HL-60 (cell line): ENCODE data around the gene TNPO1.

ENCODE experiments used
- DNase-seq, 2 experiments: peaks; one replicate each; pipeline ENCODE4 v3.0.0-alpha.2; 2010 to 2020; ENCODE audit warnings: low read depth in 1 of 2, low spot score in 1 of 2
- H3K27ac ChIP-seq: fragments of 250-450 bp; sonication (Bioruptor Pico); replicated peaks from 2 replicates; pipeline ENCODE4 v1.5.1; 2020; ENCODE audit warnings: mild to moderate bottlenecking, moderate library complexity
- H3K27me3 ChIP-seq: fragments of 250-450 bp; sonication (Bioruptor Pico); 2 replicates; pipeline ENCODE4 v1.5.1; 2021; ENCODE audit warnings: mild to moderate bottlenecking, moderate library complexity; ENCODE audit not compliant: insufficient read depth, poor library complexity, severe bottlenecking
- H3K4me3 ChIP-seq: replicated peaks from 2 replicates; pipeline ENCODE4 v1.5.1; 2011; ENCODE audit warnings: mild to moderate bottlenecking, control low read depth, low read length; ENCODE audit not compliant: insufficient read depth
- CTCF ChIP-seq: IDR thresholded peaks from one replicate; pipeline ENCODE4 v1.5.1; 2011; ENCODE audit warnings: low read length, control low read depth, inconsistent platforms; ENCODE audit not compliant: insufficient read depth
- GABPA ChIP-seq: IDR thresholded peaks from 2 replicates; pipeline ENCODE4 v1.6.1; 2012; ENCODE audit warnings: low read depth
- POLR2AphosphoS5 ChIP-seq: IDR thresholded peaks from 2 replicates; pipeline ENCODE4 v1.6.1; 2012; ENCODE audit warnings: low read depth
- REST ChIP-seq: IDR thresholded peaks from 2 replicates; pipeline ENCODE4 v1.6.1; 2012; ENCODE audit warnings: low read depth; ENCODE audit not compliant: insufficient replicate concordance
- SPI1 ChIP-seq: IDR thresholded peaks from 2 replicates; pipeline ENCODE4 v1.6.1; 2012; ENCODE audit warnings: low read depth, mild to moderate bottlenecking, borderline replicate concordance
- long read RNA-seq: library from polyadenylated mRNA; unstranded; transcript quantifications from one replicate; pipeline ENCODE4 v2.0.0, GENCODE V29; 2020

TNPO1 gene
- long read RNA-seq, full-length matches to known transcripts: 198 of 306 reads
- long read RNA-seq, partial matches to known transcripts: 69 of 306 reads
- long read RNA-seq, other reads (novel, unspliced or antisense): 39 of 306 reads

GRCh38 chr5:72816284-72817075 is at the start of gene TNPO1:
Gene TNPO1, plus strand, starts transcription at chr5:72816661. Its CDS starts 77 bp downstream, at chr5:72816738.
- no peak for TF ChIP-seq SPI1
- no peak for TF ChIP-seq GABPA
- TF ChIP-seq POLR2AphosphoS5: no peak
- no peak for TF ChIP-seq CTCF
- no peak for TF ChIP-seq REST
- peak; percentile 15 to 56 for DNase-seq
- Histone ChIP-seq H3K4me3 (peak within 1 kb of the TSS; percentile 65), H3K27ac (peak within 1 kb of the TSS; percentile 83), H3K27me3 (no peaks in the 10 kb centered on the region)

GRCh38 chr5:72767289-72768010 is 49.0 kb upstream of the TNPO1 start:
- Histone ChIP-seq H3K4me3 (no peak overlapping the region), H3K27ac (no peak overlapping the region), H3K27me3 (no peaks in the 10 kb centered on the region)
- TF ChIP-seq SPI1 (no peak), POLR2AphosphoS5 (no peak), CTCF (no peak), GABPA (no peak), REST (no peak)
- no peak for DNase-seq

- TF ChIP-seq GABPA: no peak
- no peak for TF ChIP-seq SPI1
- no peak for TF ChIP-seq CTCF
- TF ChIP-seq REST: no peak
- no peak for TF ChIP-seq POLR2AphosphoS5
- Histone ChIP-seq H3K27me3 (no peaks in the 10 kb centered on the region), H3K4me3 (no peak overlapping the region), H3K27ac (no peak overlapping the region)
- DNase-seq: no peak
Measured at GRCh38 chr5:72770266-72770665, 46.2 kb upstream of the TNPO1 start.
